Common myeloid progenitor, CD34-positive (primary cell): ENCODE results near the gene METTL23.

Experiments
- CTCF ChIA-PET: fragments of 350-600 bp; sonication (Branson Sonifier 250); formaldehyde crosslinking; loops from one replicate; lab custom pipeline; 2021; ENCODE audit warnings: antibody characterized with exemption; lab: Charles Lee
- POLR2A ChIA-PET: fragments of 350-600 bp; sonication (Branson Sonifier 250); formaldehyde crosslinking; loops from one replicate; lab custom pipeline; 2021; ENCODE audit warnings: antibody characterized with exemption; lab: Charles Lee
- DNase-seq, 3 donors: peaks; one replicate each; pipeline versions ENCODE4 v3.0.0 to v3.0.0-alpha.2; 2013
- H3K27ac ChIP-seq, 2 experiments: 1 replicate in 1 of 2; 2 replicates in 1 of 2; pipeline ENCODE4 v1.7.0; 2013; ENCODE audit warnings: inconsistent platforms in 2 of 2, low read length in 2 of 2, mild to moderate bottlenecking in 2 of 2, low read depth in 1 of 2, moderate library complexity in 1 of 2; ENCODE audit not compliant: severe bottlenecking in 2 of 2, insufficient read depth in 1 of 2, poor library complexity in 1 of 2
- H3K27me3 ChIP-seq, 5 experiments: replicated peaks in 2 of 5; 1 replicate in 3 of 5; 2 replicates in 2 of 5; pipeline versions ENCODE4 v1.6.1 to v1.7.0; 2013; ENCODE audit warnings: low read length in 4 of 5, mild to moderate bottlenecking in 2 of 5, moderate library complexity in 2 of 5, inconsistent platforms in 1 of 5; ENCODE audit not compliant: insufficient read depth in 5 of 5, control insufficient read depth in 4 of 5
- H3K36me3 ChIP-seq, 4 experiments: 1 replicate in 2 of 4; 2 replicates in 2 of 4; pipeline versions ENCODE4 v1.6.1 to v1.7.0; 2013; ENCODE audit warnings: low read length in 3 of 4, control low read depth in 1 of 4, mild to moderate bottlenecking in 1 of 4; ENCODE audit not compliant: control insufficient read depth in 4 of 4, insufficient read depth in 4 of 4
- H3K4me1 ChIP-seq, 4 experiments: 1 replicate in 3 of 4; 2 replicates in 1 of 4; pipeline versions ENCODE4 v1.6.1 to v1.7.1; 2013; ENCODE audit warnings: low read length in 3 of 4, mild to moderate bottlenecking in 3 of 4, control low read depth in 1 of 4, inconsistent platforms in 1 of 4, moderate library complexity in 1 of 4; ENCODE audit not compliant: control insufficient read depth in 4 of 4, insufficient read depth in 4 of 4; ENCODE audit errors: control extremely low read depth in 1 of 4
- H3K4me3 ChIP-seq, 7 experiments: 1 replicate in 4 of 7; 2 replicates in 3 of 7; pipeline versions ENCODE4 v1.5.1 to v1.7.0; 2013; ENCODE audit warnings: mild to moderate bottlenecking in 7 of 7, low read length in 6 of 7, moderate library complexity in 6 of 7, inconsistent platforms in 2 of 7, low read depth in 2 of 7, control low read depth in 1 of 7; ENCODE audit not compliant: insufficient read depth in 4 of 7, control insufficient read depth in 1 of 7; ENCODE audit errors: extremely low read depth in 1 of 7
- H3K9me3 ChIP-seq, 5 experiments: 1 replicate in 4 of 5; 2 replicates in 1 of 5; pipeline versions ENCODE4 v1.6.1 to v1.7.1; 2013; ENCODE audit warnings: low read length in 4 of 5, mild to moderate bottlenecking in 2 of 5, inconsistent platforms in 1 of 5, low read depth in 1 of 5, moderate library complexity in 1 of 5; ENCODE audit not compliant: control insufficient read depth in 4 of 5, insufficient read depth in 2 of 5; ENCODE audit errors: control extremely low read depth in 1 of 5
- WGBS: methylation state at CpG from one replicate; pipeline ENCODE4 v1.1.5; 2013; ENCODE audit not compliant: insufficient coverage; 5-methylcytosine and 5-hydroxymethylcytosine counted together

METTL23 gene

DNA sequence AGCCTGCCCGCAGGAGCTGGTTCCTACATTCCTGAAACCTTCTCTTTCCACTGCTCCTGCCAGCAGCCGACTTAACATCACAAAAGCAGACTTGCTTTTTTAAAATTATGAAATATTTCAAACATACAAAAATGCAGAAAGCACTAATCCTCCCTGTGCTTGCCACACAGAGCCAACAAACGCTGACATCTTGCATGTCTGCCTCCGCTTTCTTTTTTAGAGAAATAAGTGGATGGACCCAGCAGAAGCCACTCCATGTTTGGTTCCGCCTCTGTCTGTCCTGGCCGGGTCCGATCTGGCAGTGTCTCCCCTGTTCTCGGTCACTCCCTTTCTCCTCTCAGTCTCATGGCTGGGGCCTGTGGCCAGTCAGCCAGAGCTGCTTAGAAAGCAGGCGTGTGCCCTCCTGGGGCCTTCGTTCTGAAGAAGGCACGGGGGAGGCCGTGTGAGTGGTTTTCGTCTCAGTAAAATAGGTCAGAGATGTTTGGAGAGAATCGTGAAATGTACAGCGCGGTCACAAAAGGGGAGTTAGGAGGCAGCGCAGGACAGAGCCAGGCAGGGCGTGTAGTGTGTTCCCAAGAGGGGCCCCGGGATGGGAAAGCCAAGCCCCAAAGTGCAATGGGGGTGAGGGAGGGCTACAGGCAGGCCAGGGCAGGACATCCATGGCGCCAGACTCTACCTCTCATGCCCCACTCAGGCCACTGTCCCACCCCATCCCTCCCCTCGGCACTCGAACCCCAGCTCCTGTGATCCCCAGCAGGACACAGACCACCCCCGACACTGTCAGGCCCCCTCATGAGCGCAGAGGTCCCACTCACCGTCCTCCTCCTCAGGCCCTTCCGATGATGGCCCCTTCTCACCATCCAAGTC lies 39.1 kb upstream of the METTL23 start:
- CTCF ChIA-PET, result interaction anchor here (1.5 kb wide), 1 partner anchor 9 kb away, joined by 3 read pairs; no protein-coding TSS in a partner anchor

DNA sequence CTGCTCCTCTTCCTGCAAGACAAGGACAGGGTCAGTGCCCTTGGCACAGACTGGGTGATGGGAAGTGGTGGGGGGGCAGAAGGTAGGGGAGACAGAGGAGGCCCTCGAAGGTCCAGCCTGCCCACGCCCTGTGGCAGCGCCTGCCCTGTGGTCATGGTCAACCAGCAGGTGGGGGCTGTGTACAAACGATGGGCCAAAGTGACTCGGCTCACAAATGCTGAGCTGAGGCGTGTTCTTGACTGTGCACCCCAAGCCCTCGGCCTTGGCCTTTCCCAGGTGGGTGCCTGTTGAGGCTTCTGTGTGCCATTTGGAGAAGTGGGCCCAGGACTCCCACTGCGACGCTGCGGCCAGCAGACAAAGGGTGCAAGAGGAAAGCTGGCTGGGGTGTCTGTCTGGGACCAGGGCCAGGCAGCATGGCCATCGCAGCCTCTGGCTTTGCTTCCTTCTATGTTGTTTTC lies 38.4 kb upstream of the METTL23 start:
- Histone ChIP-seq H3K36me3 (no peaks in the 10 kb centered on the region), H3K9me3 (no peaks in the 10 kb centered on the region), H3K27ac (no peak overlapping the region), H3K27me3 (no peaks in the 10 kb centered on the region), H3K4me3 (no peak overlapping the region), H3K4me1 (peaks cover 0 to 2% (median 0%) of the 10 kb centered on the region in 4 experiments)
- DNase-seq, result no peak
- ChIA-PET CTCF (interaction anchor here (1.0 kb wide), 1 partner anchor 11 kb away, joined by 4 read pairs; no protein-coding TSS in a partner anchor), POLR2A (no interaction called here)
- WGBS, result 97% methylated on average over 7 of the region's 11 CpGs

More for the DNA sequence above, 39.1 kb upstream of the METTL23 start:
- Histone ChIP-seq H3K27me3 (no peaks in the 10 kb centered on the region), H3K4me3 (no peak overlapping the region), H3K4me1 (peaks cover 0 to 2% (median under 1%) of the 10 kb centered on the region in 4 experiments), H3K36me3 (no peaks in the 10 kb centered on the region), H3K27ac (no peak overlapping the region), H3K9me3 (no peaks in the 10 kb centered on the region)
- POLR2A ChIA-PET, result no interaction called here
- DNase-seq, result no peak
- WGBS, result 91% methylated on average over 11 of the region's 26 CpGs

- DNase-seq, result no peak
- Histone ChIP-seq H3K27ac (no peak overlapping the region), H3K36me3 (no peaks in the 10 kb centered on the region)
These were observed 36.8 kb upstream of the METTL23 start for GRCh38 chr17:76689859-76690258.

DNA sequence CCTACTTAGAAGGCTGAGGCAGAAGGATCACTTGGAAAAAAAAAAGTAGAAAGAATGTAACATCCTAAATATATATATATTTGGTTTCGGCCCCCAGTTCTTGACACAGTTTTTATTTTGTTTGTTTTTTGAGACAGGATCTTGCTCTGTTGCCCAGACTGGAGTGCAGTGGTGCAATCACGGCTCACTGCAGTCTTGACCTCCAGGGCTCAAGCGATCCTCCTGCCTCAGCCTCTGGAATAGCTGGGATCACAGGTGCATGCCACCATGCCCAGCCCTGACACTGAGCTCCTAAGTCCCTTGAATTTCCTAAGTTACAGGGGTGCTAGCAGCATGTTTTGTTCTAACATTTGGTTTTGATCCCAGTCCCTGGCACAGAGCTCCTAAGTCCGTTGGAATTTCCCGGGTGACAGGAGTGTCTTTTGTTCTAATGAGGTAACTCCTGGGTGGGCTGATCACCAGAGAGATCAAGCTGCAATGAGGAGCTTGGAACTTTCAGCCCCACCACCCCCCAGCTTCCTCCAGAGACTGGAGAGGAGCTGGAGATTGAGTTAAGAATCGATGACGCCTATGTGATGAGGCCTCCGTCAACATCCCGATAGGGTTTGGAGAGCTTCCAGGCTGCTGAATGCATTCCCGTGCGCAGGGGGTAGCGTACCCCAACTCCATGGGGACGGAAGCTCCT lies 35.9 kb upstream of the METTL23 start:
- POLR2A ChIA-PET, result no interaction called here
- Histone ChIP-seq H3K27me3 (no peaks in the 10 kb centered on the region), H3K27ac (no peak overlapping the region), H3K9me3 (no peaks in the 10 kb centered on the region), H3K4me1 (no peaks in the 10 kb centered on the region), H3K4me3 (no peak overlapping the region), H3K36me3 (no peaks in the 10 kb centered on the region)
- CTCF ChIA-PET, result interaction anchor here (0.7 to 1.7 kb wide), 3 partner anchors 9 to 77 kb away, joined by 3 to 13 read pairs (median 3); no protein-coding TSS in a partner anchor
- WGBS, result 95% methylated on average over 11 of the region's 13 CpGs
- no peak for DNase-seq

More at GRCh38 chr17:76689859-76690258, 36.8 kb upstream of the METTL23 start:
- ChIA-PET CTCF (interaction anchor here (1.3 kb wide), 1 partner anchor 24 kb away, joined by 3 read pairs; no protein-coding TSS in a partner anchor), POLR2A (interaction anchor here (0.6 to 0.7 kb wide), 2 partner anchors 15 to 1789 kb away, joined by 4 to 6 read pairs; no protein-coding TSS in a partner anchor)
- H3K4me1 ChIP-seq, result no peaks in the 10 kb centered on the region
- H3K4me3 ChIP-seq, result no peak overlapping the region
- H3K9me3 ChIP-seq, result no peaks in the 10 kb centered on the region
- no peaks in the 10 kb centered on the region for H3K27me3 ChIP-seq
- 92% methylated on average over 8 of the region's 11 CpGs for WGBS

DNA sequence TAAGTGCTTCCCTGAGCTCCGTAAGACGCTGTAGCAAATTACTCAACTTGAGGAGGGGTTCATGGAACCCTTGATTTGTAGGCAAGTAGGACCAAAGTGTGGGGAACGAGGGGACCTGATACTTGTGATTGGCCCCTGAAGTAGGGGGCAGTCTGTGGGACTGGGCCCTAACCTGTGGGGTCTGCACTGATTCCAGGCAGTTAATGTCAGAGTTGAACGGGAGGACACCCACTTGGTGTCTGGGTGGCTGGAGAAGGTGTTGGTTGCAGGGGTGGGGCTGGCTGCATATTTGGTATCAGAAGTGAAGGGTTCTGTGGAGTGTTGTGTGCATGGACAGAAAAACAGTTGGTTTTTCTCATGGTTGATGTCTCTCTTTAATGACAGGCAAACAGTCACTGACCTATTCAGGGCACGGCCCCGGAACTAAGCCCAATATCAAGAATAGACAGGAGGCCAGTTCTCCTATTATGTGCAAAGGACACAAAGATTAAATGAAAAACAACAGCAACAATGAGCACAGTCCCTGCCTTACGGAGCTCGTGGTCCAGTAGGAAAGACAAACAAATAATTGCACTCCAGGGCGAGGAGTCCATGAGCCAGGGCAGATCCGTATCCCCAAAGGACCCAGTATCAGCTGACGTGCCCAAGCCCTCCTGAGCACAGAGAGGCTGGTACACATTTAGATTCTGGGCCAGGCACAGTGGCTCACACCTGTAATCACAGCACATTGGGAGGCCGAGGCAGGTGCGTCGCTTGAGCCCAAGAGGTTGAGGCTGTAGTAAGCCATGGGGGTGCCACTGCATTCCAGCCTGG lies 35.1 kb upstream of the METTL23 start:
- H3K36me3 ChIP-seq, result no peaks in the 10 kb centered on the region
- no peaks in the 10 kb centered on the region for H3K27me3 ChIP-seq
- no peak overlapping the region for H3K4me3 ChIP-seq
- 97% methylated on average over 14 of the region's 14 CpGs for WGBS
- H3K27ac ChIP-seq, result no peak overlapping the region
- H3K4me1 ChIP-seq, result no peaks in the 10 kb centered on the region
- no peak for DNase-seq
- POLR2A ChIA-PET, result no interaction called here
- CTCF ChIA-PET, result interaction anchor here (0.7 to 1.7 kb wide), 3 partner anchors 10 to 78 kb away, joined by 3 to 13 read pairs (median 3); no protein-coding TSS in a partner anchor
- no peaks in the 10 kb centered on the region for H3K9me3 ChIP-seq

- POLR2A ChIA-PET, result interaction anchor here (0.7 kb wide), 1 partner anchor 1608 kb away, joined by 4 read pairs; no protein-coding TSS in a partner anchor
- Histone ChIP-seq H3K27ac (no peak overlapping the region), H3K4me3 (no peak overlapping the region), H3K4me1 (no peaks in the 10 kb centered on the region), H3K27me3 (no peaks in the 10 kb centered on the region), H3K36me3 (no peaks in the 10 kb centered on the region), H3K9me3 (no peaks in the 10 kb centered on the region)
- CTCF ChIA-PET, result interaction anchor here (1.3 to 1.7 kb wide), 2 partner anchors 9 to 14 kb away, joined by 4 to 5 read pairs; no protein-coding TSS in a partner anchor
- DNase-seq, result no peak
- WGBS, result 88% methylated on average over 12 of the region's 16 CpGs
These were observed 31.4 kb upstream of the METTL23 start for GRCh38 chr17:76695059-76695831.
